GM12891 (cell line): ENCODE measurements around the gene GMFB.

Source experiments
- PAX5 ChIP-seq: IDR thresholded peaks from 2 replicates; pipeline ENCODE4 v1.6.1; 2011; ENCODE audit warnings: low read length, moderate library complexity, mild to moderate bottlenecking; ENCODE audit not compliant: insufficient read depth, severe bottlenecking
- POLR2A ChIP-seq: IDR thresholded peaks from 2 replicates; pipeline ENCODE4 v1.6.1; 2011; ENCODE audit warnings: low read depth, low read length, control low read depth
- POLR2AphosphoS5 ChIP-seq: IDR thresholded peaks from 2 replicates; pipeline ENCODE4 v1.6.1; 2011; ENCODE audit warnings: low read depth, low read length, control low read depth
- POU2F2 ChIP-seq: IDR thresholded peaks from 2 replicates; pipeline ENCODE4 v1.6.1; 2011; ENCODE audit warnings: low read depth, mild to moderate bottlenecking, control low read depth, low read length, moderate library complexity
- SPI1 ChIP-seq: IDR thresholded peaks from 2 replicates; pipeline ENCODE4 v1.6.1; 2011; ENCODE audit warnings: low read depth, low read length, control low read depth
- TAF1 ChIP-seq: IDR thresholded peaks from 2 replicates; pipeline ENCODE4 v1.6.1; 2011; ENCODE audit warnings: low read depth, low read length, control low read depth

- no peak for TF ChIP-seq SPI1
- TF ChIP-seq POLR2A = no peak
- no peak for TF ChIP-seq TAF1
- no peak for TF ChIP-seq POU2F2
- TF ChIP-seq POLR2AphosphoS5 = no peak
- no peak for TF ChIP-seq PAX5
Measured at GRCh38 chr14:54475187-54475899, 13.4 kb downstream of the GMFB start.
